Tongue (tissue), 2 donors: ENCODE data around the gene GPATCH8. TPM values are rescaled to one million over a fixed set of nuclear protein-coding genes. Genes with fewer than 3 reads are reported as not detected.
"Not testable (repeated sequence)": the region's sequence is repeated elsewhere in the genome, so short reads cannot be mapped to it uniquely, and the experiment has no call there.

Source experiments
- DNase-seq: peaks from one replicate; pipeline ENCODE4 v3.0.0-alpha.2; 2015
- total RNA-seq: library from RNA; depleted of rRNA; stranded (reverse); fragments of >200 nt; gene quantifications from one replicate; pipeline ENCODE4 v1.2.3, GENCODE V29; 2014

GPATCH8 gene
- total RNA-seq: 47.1 TPM

- peak; percentile 97 for DNase-seq
Observed at GRCh38 chr17:44503147-44504029, at the start of gene GPATCH8. TSS of gene GPATCH8 (minus strand) at chr17:44503406. CDS start at chr17:44503370, 36 bp downstream.

- no peak for DNase-seq
Observed at GRCh38 chr17:44552361-44552760, 49.2 kb upstream of the GPATCH8 start.

- DNase-seq: no peak
Observed at GRCh38 chr17:44549686-44550085, 46.5 kb upstream of the GPATCH8 start.

- DNase-seq: no peak
Observed at GRCh38 chr17:44548376-44549230, 45.4 kb upstream of the GPATCH8 start.

- peak; percentile 79 for DNase-seq
Observed at GRCh38 chr17:44547625-44548267, 44.5 kb upstream of the GPATCH8 start.

- DNase-seq: no peak
Observed at GRCh38 chr17:44546671-44547606, 43.7 kb upstream of the GPATCH8 start.

GRCh38 chr17:44543905-44544523 lies 40.8 kb upstream of the GPATCH8 start:
- DNase-seq: no peak

GRCh38 chr17:44543213-44543904 lies 40.2 kb upstream of the GPATCH8 start:
- peak; percentile 78 for DNase-seq

- DNase-seq: peak; percentile 50
Observed at GRCh38 chr17:44541884-44542581, 38.8 kb upstream of the GPATCH8 start.

- DNase-seq: no peak
Observed at GRCh38 chr17:44540246-44541084, 37.3 kb upstream of the GPATCH8 start.

- no peak for DNase-seq
Observed at GRCh38 chr17:44539673-44540072, 36.5 kb upstream of the GPATCH8 start.

- DNase-seq: not testable (repeated sequence)
Observed at GRCh38 chr17:44537922-44538321, 34.7 kb upstream of the GPATCH8 start.

GRCh38 chr17:44536090-44536953 lies 33.1 kb upstream of the GPATCH8 start:
- DNase-seq: peak; percentile 29

GRCh38 chr17:44533533-44534246 lies 30.5 kb upstream of the GPATCH8 start:
- DNase-seq: peak; percentile 96

- no peak for DNase-seq
Observed at GRCh38 chr17:44530896-44531418, 27.8 kb upstream of the GPATCH8 start.

- DNase-seq: no peak
Observed at GRCh38 chr17:44529864-44530263, 26.7 kb upstream of the GPATCH8 start.

- DNase-seq: no peak
Observed at GRCh38 chr17:44527954-44528353, 24.7 kb upstream of the GPATCH8 start.
